AG10803 (cell line): ENCODE results near the gene MSI2.

Experiments used
- DNase-seq: peaks from one replicate; pipeline ENCODE4 v3.0.0; 2010; ENCODE audit warnings: low read depth
- H3K4me3 ChIP-seq: 2 replicates; pipeline ENCODE4 v1.5.1; 2011; ENCODE audit warnings: mild to moderate bottlenecking, low read length, control low read depth
- CTCF ChIP-seq: conservative IDR thresholded peaks from 2 replicates; pipeline ENCODE4 v1.5.1; 2011; ENCODE audit warnings: mild to moderate bottlenecking, low read length, control low read depth, inconsistent platforms

The MSI2 gene

GRCh38 chr17:57532556-57532955, 276.2 kb downstream of the MSI2 start:
- no peak for TF ChIP-seq CTCF
- H3K4me3 ChIP-seq = no peak overlapping the region
- DNase-seq = no peak

GRCh38 chr17:57532966-57533365, 276.6 kb downstream of the MSI2 start:
- no peak for DNase-seq
- TF ChIP-seq CTCF = no peak
- H3K4me3 ChIP-seq = no peak overlapping the region

- DNase-seq = no peak
- no peak overlapping the region for H3K4me3 ChIP-seq
- TF ChIP-seq CTCF = no peak
Measured at GRCh38 chr17:57533684-57534305, 277.5 kb downstream of the MSI2 start.

- no peak for DNase-seq
- no peak overlapping the region for H3K4me3 ChIP-seq
- TF ChIP-seq CTCF = no peak
Measured at GRCh38 chr17:57534863-57535248, 278.5 kb downstream of the MSI2 start.

- DNase-seq = no peak
- no peak for TF ChIP-seq CTCF
- no peak overlapping the region for H3K4me3 ChIP-seq
Measured at GRCh38 chr17:57535249-57535966, 279.1 kb downstream of the MSI2 start.

GRCh38 chr17:57536289-57536688, 280.0 kb downstream of the MSI2 start:
- no peak for TF ChIP-seq CTCF
- H3K4me3 ChIP-seq = no peak overlapping the region
- DNase-seq = no peak
